ENCODE measurements around the gene TNS1. TPM values are rescaled to one million over a fixed set of nuclear protein-coding genes. Genes with fewer than 3 reads are reported as not detected.

TNS1 gene
- polyA plus RNA-seq, 3 donors, result 0.26 to 1.6 (median 1.5) TPM

- no CpG with 5 or more reads among the region's 2 CpGs for WGBS (ENCODE audit: insufficient coverage)
- peaks cover 21% of the 10 kb centered on the region for H3K4me1 Mint-ChIP-seq
- H3K9me3 Mint-ChIP-seq, result no peaks in the 10 kb centered on the region
- Histone ChIP-seq H3K9me3 (replicated peaks in 1 of 2; ENCODE audit: control insufficient read depth in 1 of 2, insufficient read depth in 1 of 2, low read length in 2 of 2) (no peaks in the 10 kb centered on the region), H3K27me3 (ENCODE audit: control insufficient read depth in 2 of 2, insufficient read depth in 2 of 2, low read length in 2 of 2) (no peaks in the 10 kb centered on the region), H3K36me3 (replicated peaks in 1 of 2; ENCODE audit: control insufficient read depth in 1 of 2, insufficient read depth in 2 of 2, low read length in 2 of 2) (no peaks in the 10 kb centered on the region), H4K20me1 (ENCODE audit: insufficient read depth, low read length) (no peaks in the 10 kb centered on the region), H3K4me1 (ENCODE audit: control insufficient read depth in 1 of 2, insufficient read depth in 2 of 2, low read length in 2 of 2) (peaks cover 15 to 23% of the 10 kb centered on the region in 2 donors), H3K79me2 (ENCODE audit: insufficient read depth, low read length) (peaks cover 39% of the 10 kb centered on the region), H3K9ac (ENCODE audit: insufficient read depth, low read length, poor library complexity, severe bottlenecking) (no peak overlapping the region), H3K4me2 (replicated peaks; ENCODE audit: extremely low read depth, low read length, poor library complexity, severe bottlenecking) (no peak overlapping the region), H3K4me3 (replicated peaks in 1 of 3; ENCODE audit: low read depth in 2 of 3, low read length in 3 of 3) (no peak overlapping the region), H2AFZ (ENCODE audit: insufficient read depth, low read depth, low read length, poor library complexity, severe bottlenecking) (no peak overlapping the region), H3K27ac (ENCODE audit: low read depth in 1 of 2, low read length in 2 of 2) (no peak overlapping the region)
- TF ChIP-seq CTCF (IDR thresholded peaks at IDR 0.05), result no peak
- H3K27me3 Mint-ChIP-seq (ENCODE audit: low read depth in 3 of 3), result peaks cover 0 to 5% (median 3%) of the 10 kb centered on the region in 3 donors
- DNase-seq, result no peak
- H3K27ac Mint-ChIP-seq, result no peak overlapping the region
- peaks cover 2 to 4% of the 10 kb centered on the region in 2 donors for H3K36me3 Mint-ChIP-seq
- no peak overlapping the region for H3K4me3 Mint-ChIP-seq
- intact Hi-C loops (cut with micrococcal nuclease), result no loop called here
Observed at GRCh38 chr2:218024871-218025270, 22.1 kb upstream of the TNS1 start.

DNA sequence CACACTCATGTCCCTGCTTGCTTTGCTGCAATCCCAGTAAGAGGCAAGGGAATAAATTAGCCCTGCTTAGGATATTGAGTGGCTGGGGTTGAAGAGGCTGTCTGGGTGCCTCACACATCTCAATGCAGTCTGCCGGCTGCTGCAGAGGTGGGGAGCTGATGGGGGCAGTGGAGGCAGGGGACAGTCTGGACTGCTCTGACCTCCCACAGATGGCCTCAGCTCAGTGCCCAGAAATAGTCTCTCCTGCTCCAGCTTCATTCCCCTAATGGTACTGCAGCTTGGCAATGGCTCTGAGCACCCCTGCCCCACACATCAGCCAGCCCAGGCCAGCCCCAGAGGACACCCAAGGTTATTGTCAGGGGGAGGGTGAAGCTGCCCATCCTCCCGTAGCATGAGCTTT lies 21.5 kb upstream of the TNS1 start:
- DNase-seq, result no peak
- intact Hi-C loops (cut with micrococcal nuclease), result no loop called here

More for the DNA sequence above, 21.5 kb upstream of the TNS1 start:
- Mint-ChIP-seq H3K4me3 (no peak overlapping the region), H3K4me1 (peaks cover 27% of the 10 kb centered on the region), H3K27ac (no peak overlapping the region), H3K27me3 (ENCODE audit: low read depth in 3 of 3) (peaks cover 0 to 5% (median 3%) of the 10 kb centered on the region in 3 donors), H3K9me3 (no peaks in the 10 kb centered on the region), H3K36me3 (peaks cover 3 to 4% of the 10 kb centered on the region in 2 donors)
- no CpG with 5 or more reads among the region's 2 CpGs for WGBS (ENCODE audit: insufficient coverage)
- H3K9ac ChIP-seq (ENCODE audit: insufficient read depth, low read length, poor library complexity, severe bottlenecking), result no peak overlapping the region
- H3K4me3 ChIP-seq (replicated peaks in 1 of 3; ENCODE audit: low read depth in 2 of 3, low read length in 3 of 3), result no peak overlapping the region
- no peaks in the 10 kb centered on the region for H3K27me3 ChIP-seq (ENCODE audit: control insufficient read depth in 2 of 2, insufficient read depth in 2 of 2, low read length in 2 of 2)
- H3K79me2 ChIP-seq (ENCODE audit: insufficient read depth, low read length), result peaks cover 41% of the 10 kb centered on the region
- H3K27ac ChIP-seq (ENCODE audit: low read depth in 1 of 2, low read length in 2 of 2), result no peak overlapping the region
- no peaks in the 10 kb centered on the region for H3K9me3 ChIP-seq (replicated peaks in 1 of 2; ENCODE audit: control insufficient read depth in 1 of 2, insufficient read depth in 1 of 2, low read length in 2 of 2)
- no peak overlapping the region for H3K4me2 ChIP-seq (replicated peaks; ENCODE audit: extremely low read depth, low read length, poor library complexity, severe bottlenecking)
- H4K20me1 ChIP-seq (ENCODE audit: insufficient read depth, low read length), result no peaks in the 10 kb centered on the region
- H3K36me3 ChIP-seq (replicated peaks in 1 of 2; ENCODE audit: control insufficient read depth in 1 of 2, insufficient read depth in 2 of 2, low read length in 2 of 2), result no peaks in the 10 kb centered on the region
- peaks cover 19 to 24% of the 10 kb centered on the region in 2 donors for H3K4me1 ChIP-seq (ENCODE audit: control insufficient read depth in 1 of 2, insufficient read depth in 2 of 2, low read length in 2 of 2)
- no peak for TF ChIP-seq CTCF (IDR thresholded peaks at IDR 0.05)
- H2AFZ ChIP-seq (ENCODE audit: insufficient read depth, low read depth, low read length, poor library complexity, severe bottlenecking), result no peak overlapping the region

Data from CD14-positive monocyte (primary cell).